ENCODE data around the gene ENPP4. TPM values are rescaled to one million over a fixed set of nuclear protein-coding genes. Genes with fewer than 3 reads are reported as not detected.

The ENPP4 gene
- total and polyA plus RNA-seq, 9 of the 15 experiments (the other 6 are each of a cell fraction or from before 2014, with no cell fraction given), result 0.07 TPM; not detected in 8

- no peaks in the 10 kb centered on the region for H3K36me3 ChIP-seq (ENCODE audit: control insufficient read depth, insufficient read depth, low read length)
- no peak overlapping the region for H3K4me3 ChIP-seq
- H3K9me1 ChIP-seq (ENCODE audit: control insufficient read depth, insufficient read depth, low read length), result no peaks in the 10 kb centered on the region
- in situ Hi-C loops (cut with MboI), result loop anchor here (10.0 kb wide), 1 partner anchor 314 kb away; no protein-coding TSS in a partner anchor
- no peak for ATAC-seq
- TF ChIP-seq TOE1 (IDR thresholded peaks at IDR 0.05; ENCODE audit: borderline replicate concordance), result no peak
- no peak for TF ChIP-seq TOE1 (CRISPR knock-in tag; IDR thresholded peaks at IDR 0.05; ENCODE audit: borderline replicate concordance, low read depth)
- no peak for TF ChIP-seq SRSF9 (IDR thresholded peaks at IDR 0.05; ENCODE audit: borderline replicate concordance, low read depth, low read length)
- TF ChIP-seq CBFA2T2 (conservative IDR thresholded peaks at IDR 0.05), result no peak
- no peak for TF ChIP-seq ZNF707 (CRISPR knock-in tag; conservative IDR thresholded peaks at IDR 0.05)
- no peak for TF ChIP-seq PTTG1 (tag; IDR thresholded peaks at IDR 0.05; ENCODE audit: low read depth)
- TF ChIP-seq FOXK2 (conservative IDR thresholded peaks at IDR 0.05 in 1 of 2, IDR thresholded peaks at IDR 0.05 in 1 of 2; ENCODE audit: low read depth in 2 of 2), result no peak
- TF ChIP-seq ZNF354B (CRISPR knock-in tag; IDR thresholded peaks at IDR 0.05), result no peak
- no peak for TF ChIP-seq HDAC6 (IDR thresholded peaks at IDR 0.05; ENCODE audit: low read depth, low read length)
- TF ChIP-seq SMAD3 (CRISPR knock-in tag; conservative IDR thresholded peaks at IDR 0.05), result no peak
- TF ChIP-seq, protein P1, sequence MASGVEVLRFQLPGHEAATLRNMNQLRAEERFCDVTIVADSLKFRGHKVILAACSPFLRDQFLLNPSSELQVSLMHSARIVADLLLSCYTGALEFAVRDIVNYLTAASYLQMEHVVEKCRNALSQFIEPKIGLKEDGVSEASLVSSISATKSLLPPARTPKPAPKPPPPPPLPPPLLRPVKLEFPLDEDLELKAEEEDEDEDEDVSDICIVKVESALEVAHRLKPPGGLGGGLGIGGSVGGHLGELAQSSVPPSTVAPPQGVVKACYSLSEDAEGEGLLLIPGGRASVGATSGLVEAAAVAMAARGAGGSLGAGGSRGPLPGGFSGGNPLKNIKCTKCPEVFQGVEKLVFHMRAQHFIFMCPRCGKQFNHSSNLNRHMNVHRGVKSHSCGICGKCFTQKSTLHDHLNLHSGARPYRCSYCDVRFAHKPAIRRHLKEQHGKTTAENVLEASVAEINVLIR (CRISPR knock-in tag; IDR thresholded peaks at IDR 0.05), result no peak
- no peak for TF ChIP-seq FOXJ2 (tag; IDR thresholded peaks at IDR 0.05)
- no peak for TF ChIP-seq MTA1 (IDR thresholded peaks at IDR 0.05; ENCODE audit: borderline replicate concordance)
- no TSS peak for BruUV-seq (replicated peaks)
- no peaks in the 10 kb centered on the region for H4K20me1 ChIP-seq (replicated peaks; ENCODE audit: control insufficient read depth, insufficient read depth, low read length)
- DNase-seq (ENCODE audit: extremely low read depth in 1 of 4, low spot score in 3 of 4), result no peak
- ChIA-PET CTCF (ENCODE audit: low intra/inter-chr PET ratio) (interaction anchor here (1.1 kb wide), 1 partner anchor 161 kb away, joined by 3 read pairs; no protein-coding TSS in a partner anchor), POLR2A (no interaction called here)
- H2AFZ ChIP-seq (ENCODE audit: low read depth, low read length), result no peak overlapping the region
- intact Hi-C loops (cut with micrococcal nuclease), result loop anchor here (5.0 kb wide), 2 partner anchors 159 to 956 kb away; no protein-coding TSS in a partner anchor
- H3K4me1 ChIP-seq (replicated peaks in 1 of 2; ENCODE audit: control insufficient read depth in 2 of 2, insufficient read depth in 2 of 2, low read length in 2 of 2), result no peaks in the 10 kb centered on the region
- 0% methylated on average over 1 of the region's 1 CpG for WGBS (ENCODE audit: insufficient coverage, low coverage, missing lambda C conversion rate)
- H3K27me3 ChIP-seq (ENCODE audit: control insufficient read depth in 2 of 2, insufficient read depth in 2 of 2, low read length in 2 of 2), result no peaks in the 10 kb centered on the region
- no peak overlapping the region for H3K4me2 ChIP-seq (ENCODE audit: insufficient read depth, low read length)
- H3K27ac ChIP-seq (ENCODE audit: extremely low read depth, low read depth, low read length), result no peak overlapping the region
- FAIRE-seq, result no peak
- no peaks in the 10 kb centered on the region for H3K9me3 ChIP-seq (replicated peaks; ENCODE audit: control insufficient read depth, insufficient read depth, low read depth, low read length)
- H3K9ac ChIP-seq (ENCODE audit: insufficient read depth in 1 of 2, low read depth in 2 of 2, low read length in 2 of 2), result no peak overlapping the region
- H3K79me2 ChIP-seq (ENCODE audit: control insufficient read depth, insufficient read depth, low read length), result no peaks in the 10 kb centered on the region
Measured at GRCh38 chr6:46091080-46091478, 38.7 kb upstream of the ENPP4 start.

All from K562 (cell line).